HG03521 (cell line): ENCODE results near the gene HMGN4.

Experiments
- ATAC-seq: cut with Tn5 transposase; IDR thresholded peaks from one replicate; pipeline ENCODE4 v1.9.1; 2021; ENCODE audit warnings: mild to moderate bottlenecking, moderate library complexity; ENCODE audit not compliant: unreplicated experiment

HMGN4 gene

GRCh38 chr6:26576407-26576843, 38.3 kb downstream of the HMGN4 start:
- no peak for ATAC-seq

GRCh38 chr6:26576929-26577719, 39.0 kb downstream of the HMGN4 start:
- no peak for ATAC-seq

- no peak for ATAC-seq
Observed at GRCh38 chr6:26577720-26578072, 39.5 kb downstream of the HMGN4 start.

GRCh38 chr6:26578279-26578678, 40.1 kb downstream of the HMGN4 start:
- no peak for ATAC-seq

- no peak for ATAC-seq
Observed at GRCh38 chr6:26578741-26579140, 40.6 kb downstream of the HMGN4 start.

GRCh38 chr6:26581164-26581915, 43.2 kb downstream of the HMGN4 start:
- no peak for ATAC-seq

GRCh38 chr6:26588965-26589364, 50.8 kb downstream of the HMGN4 start:
- no peak for ATAC-seq

- no peak for ATAC-seq
Observed at GRCh38 chr6:26592649-26593048, 54.5 kb downstream of the HMGN4 start.

- no peak for ATAC-seq
Observed at GRCh38 chr6:26593278-26594130, 55.3 kb downstream of the HMGN4 start.

- ATAC-seq = no peak
Observed at GRCh38 chr6:26594131-26594498, 55.9 kb downstream of the HMGN4 start.

- ATAC-seq = no peak
Observed at GRCh38 chr6:26594730-26595632, 56.8 kb downstream of the HMGN4 start.

- ATAC-seq = peak; percentile 46
Observed at GRCh38 chr6:26595669-26596269, 57.6 kb downstream of the HMGN4 start.
